SHP77 treated with DMSO at 0.1 percent for 48 hours (cell line): ENCODE data around the gene UCP1.
A peak's percentile ranks its signal among the peaks of the same experiment; 100 is the strongest.

ENCODE experiments used
- DNase-seq: peaks from one replicate; lab custom pipeline; 2025; lab: John Stamatoyannopoulos, UW

UCP1 gene

GRCh38 chr4:140568507-140569306, at the start of gene UCP1:
Gene UCP1, minus strand, starts transcription at chr4:140568961. Its CDS starts 232 bp downstream, at chr4:140568729.
- no peak for DNase-seq

- no peak for DNase-seq
Measured at GRCh38 chr4:140617499-140618248, 48.9 kb upstream of the UCP1 start.

GRCh38 chr4:140615451-140615850, 46.7 kb upstream of the UCP1 start:
- DNase-seq = no peak

- DNase-seq = no peak
Measured at GRCh38 chr4:140612357-140612756, 43.6 kb upstream of the UCP1 start.

GRCh38 chr4:140611854-140612253, 43.1 kb upstream of the UCP1 start:
- no peak for DNase-seq

GRCh38 chr4:140609548-140610425, 41.0 kb upstream of the UCP1 start:
- peak; percentile 29 for DNase-seq

- no peak for DNase-seq
Measured at GRCh38 chr4:140607852-140608251, 39.1 kb upstream of the UCP1 start.

GRCh38 chr4:140604544-140604943, 35.8 kb upstream of the UCP1 start:
- DNase-seq = no peak

- no peak for DNase-seq
Measured at GRCh38 chr4:140603286-140603685, 34.5 kb upstream of the UCP1 start.

GRCh38 chr4:140602714-140603113, 34.0 kb upstream of the UCP1 start:
- DNase-seq = no peak

GRCh38 chr4:140600408-140600807, 31.6 kb upstream of the UCP1 start:
- no peak for DNase-seq

GRCh38 chr4:140595065-140595464, 26.3 kb upstream of the UCP1 start:
- DNase-seq = no peak

- no peak for DNase-seq
Measured at GRCh38 chr4:140584439-140584838, 15.7 kb upstream of the UCP1 start.

- no peak for DNase-seq
Measured at GRCh38 chr4:140581078-140581477, 12.3 kb upstream of the UCP1 start.

GRCh38 chr4:140579278-140579677, 10.5 kb upstream of the UCP1 start:
- no peak for DNase-seq

- DNase-seq = no peak
Measured at GRCh38 chr4:140575489-140575888, 6.7 kb upstream of the UCP1 start.

- DNase-seq = no peak
Measured at GRCh38 chr4:140571620-140572019, 2.9 kb upstream of the UCP1 start.

GRCh38 chr4:140569307-140569638, 512 bp upstream of the UCP1 start:
- DNase-seq = no peak

GRCh38 chr4:140559696-140560095, 9.1 kb downstream of the UCP1 start:
- no peak for DNase-seq

- DNase-seq = no peak
Measured at GRCh38 chr4:140557831-140558435, 10.8 kb downstream of the UCP1 start.

GRCh38 chr4:140556372-140557085, 12.2 kb downstream of the UCP1 start:
- no peak for DNase-seq
